Endodermal cell (in vitro differentiated cells): ENCODE measurements around the gene EIF4E3. TPM values are rescaled to one million over a fixed set of nuclear protein-coding genes. Genes with fewer than 3 reads are reported as not detected.

Experiments
- DNase-seq: peaks from one replicate; pipeline ENCODE4 v3.0.0-alpha.2; 2017
- H3K27ac ChIP-seq: 2 replicates; pipeline ENCODE4 v1.5.1; 2013; ENCODE audit warnings: mild to moderate bottlenecking, low read depth, low read length, moderate library complexity
- H3K27me3 ChIP-seq: 2 replicates; pipeline ENCODE4 v1.6.1; 2013; ENCODE audit warnings: mild to moderate bottlenecking, low read length, moderate library complexity; ENCODE audit not compliant: insufficient read depth, control insufficient read depth, poor library complexity, severe bottlenecking
- H3K36me3 ChIP-seq: 2 replicates; pipeline ENCODE4 v1.7.0; 2013; ENCODE audit warnings: mild to moderate bottlenecking, low read length, moderate library complexity; ENCODE audit not compliant: control insufficient read depth, insufficient read depth
- H3K4me1 ChIP-seq: one replicate; pipeline ENCODE4 v1.7.0; 2013; ENCODE audit warnings: low read length; ENCODE audit not compliant: control insufficient read depth, insufficient read depth
- H3K4me3 ChIP-seq: 2 replicates; pipeline ENCODE4 v1.5.1; 2013; ENCODE audit warnings: mild to moderate bottlenecking, low read length, moderate library complexity
- H3K9ac ChIP-seq: 2 replicates; pipeline ENCODE4 v1.6.1; 2013; ENCODE audit warnings: mild to moderate bottlenecking, low read length, moderate library complexity; ENCODE audit not compliant: poor library complexity, severe bottlenecking; ENCODE audit errors: extremely low read depth
- H3K9me3 ChIP-seq: 2 replicates; pipeline ENCODE4 v1.6.1; 2013; ENCODE audit warnings: mild to moderate bottlenecking, low read length, moderate library complexity; ENCODE audit not compliant: control insufficient read depth
- H3K27ac Mint-ChIP-seq: 2 replicates; pipeline ENCODE4 v1.8.0; 2020; ENCODE audit warnings: mixed read lengths
- H3K27me3 Mint-ChIP-seq: 2 replicates; pipeline ENCODE4 v1.8.0; 2021; ENCODE audit warnings: mild to moderate bottlenecking, mixed read lengths; ENCODE audit not compliant: insufficient read depth
- H3K36me3 Mint-ChIP-seq: 2 replicates; pipeline ENCODE4 v1.8.0; 2020; ENCODE audit warnings: low read depth, mixed read lengths
- H3K4me1 Mint-ChIP-seq: 2 replicates; pipeline ENCODE4 v1.8.0; 2020; ENCODE audit warnings: mixed read lengths
- H3K4me3 Mint-ChIP-seq: 2 replicates; pipeline ENCODE4 v1.8.0; 2020; ENCODE audit warnings: mild to moderate bottlenecking, moderate library complexity, mixed read lengths
- H3K9me3 Mint-ChIP-seq: 2 replicates; pipeline ENCODE4 v1.8.0; 2020; ENCODE audit warnings: mild to moderate bottlenecking, mixed read lengths
- WGBS, 2 experiments: methylation state at CpG; one replicate each; pipeline versions ENCODE4 v1.1.5 to v1.1.7; 2013; ENCODE audit warnings: missing lambda C conversion rate in 2 of 2, mixed read lengths in 1 of 2; ENCODE audit not compliant: insufficient coverage in 1 of 2, insufficient read length in 1 of 2; 5-methylcytosine and 5-hydroxymethylcytosine counted together
- total RNA-seq, 2 donors: library from RNA; stranded (reverse); fragmentation: NEBNext Ultra II Directional in 1 of 2; extraction: Animal tissue kit (Norgen Biotek cat#: 25700) in 1 of 2; gene quantifications; 2 replicates in 1 of 2; 3 replicates in 1 of 2; pipeline ENCODE4 v1.2.1, GENCODE V29; 2021
- TF ChIP-seq, protein P1 (sequence below): fragments of 200-600 bp; sonication (generic); conservative IDR thresholded peaks from 2 replicates; pipeline ENCODE4 v1.5.0; 2021; ENCODE audit warnings: antibody characterized with exemption, mild to moderate bottlenecking

Gene EIF4E3
- total RNA-seq, 2 donors from 2014 or later = 1.9 to 5.5 TPM

GRCh38 chr3:71692139-71692538, 33.1 kb downstream of the EIF4E3 start:
- Mint-ChIP-seq H3K27ac (no peak overlapping the region), H3K27me3 (no peaks in the 10 kb centered on the region), H3K4me1 (peaks cover 43% of the 10 kb centered on the region), H3K4me3 (no peak overlapping the region), H3K9me3 (no peaks in the 10 kb centered on the region), H3K36me3 (no peaks in the 10 kb centered on the region)
- DNase-seq = no peak
- no peak overlapping the region for H3K9ac ChIP-seq
- no peaks in the 10 kb centered on the region for H3K36me3 ChIP-seq
- TF ChIP-seq, protein P1, sequence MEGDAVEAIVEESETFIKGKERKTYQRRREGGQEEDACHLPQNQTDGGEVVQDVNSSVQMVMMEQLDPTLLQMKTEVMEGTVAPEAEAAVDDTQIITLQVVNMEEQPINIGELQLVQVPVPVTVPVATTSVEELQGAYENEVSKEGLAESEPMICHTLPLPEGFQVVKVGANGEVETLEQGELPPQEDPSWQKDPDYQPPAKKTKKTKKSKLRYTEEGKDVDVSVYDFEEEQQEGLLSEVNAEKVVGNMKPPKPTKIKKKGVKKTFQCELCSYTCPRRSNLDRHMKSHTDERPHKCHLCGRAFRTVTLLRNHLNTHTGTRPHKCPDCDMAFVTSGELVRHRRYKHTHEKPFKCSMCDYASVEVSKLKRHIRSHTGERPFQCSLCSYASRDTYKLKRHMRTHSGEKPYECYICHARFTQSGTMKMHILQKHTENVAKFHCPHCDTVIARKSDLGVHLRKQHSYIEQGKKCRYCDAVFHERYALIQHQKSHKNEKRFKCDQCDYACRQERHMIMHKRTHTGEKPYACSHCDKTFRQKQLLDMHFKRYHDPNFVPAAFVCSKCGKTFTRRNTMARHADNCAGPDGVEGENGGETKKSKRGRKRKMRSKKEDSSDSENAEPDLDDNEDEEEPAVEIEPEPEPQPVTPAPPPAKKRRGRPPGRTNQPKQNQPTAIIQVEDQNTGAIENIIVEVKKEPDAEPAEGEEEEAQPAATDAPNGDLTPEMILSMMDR = no peak
- no peaks in the 10 kb centered on the region for H3K9me3 ChIP-seq
- H3K27ac ChIP-seq = no peak overlapping the region
- WGBS, 2 experiments = 100% methylated on average over 1 of the region's 1 CpG; no CpG with 5 or more reads in 1 of the 2 experiments
- H3K27me3 ChIP-seq = no peaks in the 10 kb centered on the region
- no peak overlapping the region for H3K4me3 ChIP-seq
- peaks cover 5% of the 10 kb centered on the region for H3K4me1 ChIP-seq

DNA sequence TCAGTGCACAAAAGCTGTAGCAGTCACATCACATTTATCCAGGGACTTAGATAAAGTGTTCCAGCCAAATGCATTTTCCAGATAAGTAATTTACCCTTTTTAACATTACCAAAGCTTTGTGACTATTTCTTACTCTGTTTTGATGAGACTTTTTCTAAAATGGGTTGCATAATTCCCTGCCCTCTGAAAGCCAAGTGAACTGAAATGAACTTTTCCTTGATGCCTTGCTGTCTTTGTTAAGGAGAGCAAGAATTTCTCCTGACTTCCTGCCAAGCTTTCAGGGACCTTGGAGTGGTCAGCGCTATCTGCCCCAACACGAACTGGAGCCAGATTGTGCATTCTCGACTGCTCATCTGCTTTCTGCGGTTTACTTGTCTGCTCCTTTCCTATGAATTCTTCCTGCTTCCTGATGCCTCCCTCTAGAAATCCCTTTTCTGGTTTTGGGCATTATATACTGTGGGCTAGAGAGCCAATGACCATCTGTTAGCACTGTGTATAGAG, 34.8 kb downstream of the EIF4E3 start:
- H3K4me3 ChIP-seq = no peak overlapping the region
- Mint-ChIP-seq H3K9me3 (no peaks in the 10 kb centered on the region), H3K27me3 (no peaks in the 10 kb centered on the region), H3K4me3 (no peak overlapping the region), H3K4me1 (peaks cover 44% of the 10 kb centered on the region), H3K27ac (no peak overlapping the region), H3K36me3 (no peaks in the 10 kb centered on the region)
- no peaks in the 10 kb centered on the region for H3K27me3 ChIP-seq
- H3K9me3 ChIP-seq = peaks cover 5% of the 10 kb centered on the region
- DNase-seq = no peak
- H3K36me3 ChIP-seq = no peaks in the 10 kb centered on the region
- peaks cover 5% of the 10 kb centered on the region for H3K4me1 ChIP-seq
- H3K27ac ChIP-seq = no peak overlapping the region
- TF ChIP-seq, protein P1 = no peak
- WGBS, 2 experiments = 29 to 34% methylated on average over 4 of the region's 4 CpGs
- no peak overlapping the region for H3K9ac ChIP-seq

DNA sequence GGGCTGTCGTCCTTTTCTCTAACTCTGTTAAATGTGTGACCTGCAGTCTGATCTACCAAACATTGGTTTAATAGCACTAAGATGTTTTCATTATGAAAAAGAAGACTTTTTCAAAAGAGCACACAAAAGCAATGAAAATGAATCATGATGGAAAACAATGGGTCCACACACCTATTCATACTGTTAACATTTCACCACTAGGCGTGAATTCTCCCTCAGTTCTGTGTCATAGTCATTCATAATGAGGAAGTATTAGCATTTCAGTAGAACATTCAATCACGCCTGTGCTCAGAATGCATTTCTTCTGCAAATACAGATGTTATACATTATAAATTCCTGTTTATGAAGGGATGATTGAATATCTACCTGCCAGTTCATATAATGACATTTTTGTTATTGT, 35.9 kb downstream of the EIF4E3 start:
- H3K27me3 Mint-ChIP-seq = no peaks in the 10 kb centered on the region
- Histone ChIP-seq H3K27ac (no peak overlapping the region), H3K9me3 (peaks cover 5% of the 10 kb centered on the region), H3K4me1 (peaks cover 5% of the 10 kb centered on the region), H3K9ac (no peak overlapping the region), H3K4me3 (no peak overlapping the region), H3K36me3 (no peaks in the 10 kb centered on the region), H3K27me3 (no peaks in the 10 kb centered on the region)
- H3K9me3 Mint-ChIP-seq = no peaks in the 10 kb centered on the region
- TF ChIP-seq, protein P1 = peak; percentile 44
- 57 to 62% methylated on average over 1 to 3 of the region's 3 CpGs for WGBS, 2 experiments
- H3K27ac Mint-ChIP-seq = no peak overlapping the region
- H3K4me3 Mint-ChIP-seq = no peak overlapping the region
- H3K4me1 Mint-ChIP-seq = peaks cover 46% of the 10 kb centered on the region
- no peak for DNase-seq
- no peaks in the 10 kb centered on the region for H3K36me3 Mint-ChIP-seq
